ENCODE measurements around the gene SDCCAG8. TPM values are rescaled to one million over a fixed set of nuclear protein-coding genes. Genes with fewer than 3 reads are reported as not detected.

Gene SDCCAG8
- total RNA-seq, 4 donors from 2014 or later = 17.5 to 37.6 (median 21.7) TPM

DNA sequence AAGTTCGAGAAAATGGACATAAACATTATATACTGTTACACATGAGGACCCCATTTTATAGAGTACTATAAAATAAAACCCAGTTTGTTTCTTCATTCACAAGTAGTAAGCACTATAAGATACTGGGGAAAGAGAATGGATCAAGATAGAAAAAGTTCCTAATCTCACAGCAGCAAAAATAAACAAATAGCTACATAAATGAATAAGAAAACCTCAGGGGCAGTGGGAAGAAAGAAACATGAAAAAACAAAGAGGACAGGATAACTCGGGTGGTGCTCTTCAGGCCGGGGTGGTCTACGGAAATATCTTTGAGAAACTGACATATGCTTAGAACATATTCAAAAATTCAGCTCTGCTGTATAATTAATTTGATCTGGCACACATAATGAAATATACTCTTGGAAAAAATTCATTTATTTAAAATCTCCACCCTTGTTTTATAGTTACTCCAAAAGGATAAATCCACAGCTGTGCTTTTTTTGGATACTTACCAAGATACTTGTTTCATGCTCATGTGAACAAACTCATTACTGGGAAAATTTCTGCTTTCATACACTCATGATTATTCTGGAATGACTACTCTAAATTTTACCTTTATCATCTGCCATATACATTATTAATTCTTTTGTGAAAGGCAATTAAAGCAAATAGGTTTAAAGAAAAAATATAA lies 20.7 kb upstream of the SDCCAG8 start:
- Histone ChIP-seq H3K27me3 (no peaks in the 10 kb centered on the region), H3K4me3 (no peak overlapping the region), H3K36me3 (peaks cover 0 to 11% (median 0%) of the 10 kb centered on the region in 3 donors), H3K4me1 (peaks cover 0 to 19% (median 10%) of the 10 kb centered on the region in 3 donors), H3K9me3 (peaks cover 0 to 26% (median 16%) of the 10 kb centered on the region in 3 donors), H3K27ac (no peak overlapping the region)
- TF ChIP-seq POLR2A (IDR thresholded peaks at IDR 0.05) = no peak
- TF ChIP-seq, protein P1, sequence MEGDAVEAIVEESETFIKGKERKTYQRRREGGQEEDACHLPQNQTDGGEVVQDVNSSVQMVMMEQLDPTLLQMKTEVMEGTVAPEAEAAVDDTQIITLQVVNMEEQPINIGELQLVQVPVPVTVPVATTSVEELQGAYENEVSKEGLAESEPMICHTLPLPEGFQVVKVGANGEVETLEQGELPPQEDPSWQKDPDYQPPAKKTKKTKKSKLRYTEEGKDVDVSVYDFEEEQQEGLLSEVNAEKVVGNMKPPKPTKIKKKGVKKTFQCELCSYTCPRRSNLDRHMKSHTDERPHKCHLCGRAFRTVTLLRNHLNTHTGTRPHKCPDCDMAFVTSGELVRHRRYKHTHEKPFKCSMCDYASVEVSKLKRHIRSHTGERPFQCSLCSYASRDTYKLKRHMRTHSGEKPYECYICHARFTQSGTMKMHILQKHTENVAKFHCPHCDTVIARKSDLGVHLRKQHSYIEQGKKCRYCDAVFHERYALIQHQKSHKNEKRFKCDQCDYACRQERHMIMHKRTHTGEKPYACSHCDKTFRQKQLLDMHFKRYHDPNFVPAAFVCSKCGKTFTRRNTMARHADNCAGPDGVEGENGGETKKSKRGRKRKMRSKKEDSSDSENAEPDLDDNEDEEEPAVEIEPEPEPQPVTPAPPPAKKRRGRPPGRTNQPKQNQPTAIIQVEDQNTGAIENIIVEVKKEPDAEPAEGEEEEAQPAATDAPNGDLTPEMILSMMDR (IDR thresholded peaks at IDR 0.05) = no peak
- intact Hi-C loops (cut with DNase I) = no loop called here
- 53% methylated on average over 4 of the region's 4 CpGs for WGBS, 2 donors
- DNase-seq = no peak

DNA sequence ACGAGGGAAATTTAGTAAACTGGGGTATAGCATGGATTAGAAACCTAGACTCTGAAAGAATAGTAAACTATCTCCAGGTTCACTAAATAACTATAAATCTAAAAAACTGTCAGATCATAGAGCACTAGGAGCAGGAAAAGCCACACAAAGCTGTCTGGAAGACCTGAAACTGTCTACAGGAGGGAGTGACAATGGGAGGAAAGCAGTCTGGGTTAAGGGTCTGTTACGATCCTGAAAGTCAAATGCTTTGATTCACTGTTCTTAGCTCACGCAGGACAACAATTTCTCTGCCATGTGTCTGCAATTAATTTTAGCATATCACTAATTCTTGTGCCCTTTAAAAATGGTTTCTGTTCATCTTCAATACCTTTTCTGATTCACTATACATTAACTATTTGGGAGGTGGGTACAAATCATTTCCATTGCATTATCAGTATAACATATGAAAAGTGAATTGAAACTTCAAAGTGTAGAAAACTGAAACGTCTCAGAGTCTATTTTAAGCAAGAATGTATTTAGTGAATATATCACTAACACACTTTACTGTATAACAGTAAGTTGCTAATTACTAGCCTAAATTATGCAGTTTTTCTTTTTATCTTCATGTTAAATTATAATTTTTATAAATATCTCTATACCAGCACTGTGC lies 19.1 kb upstream of the SDCCAG8 start:
- WGBS, 2 donors = 61 to 74% methylated on average over 4 of the region's 4 CpGs
- H3K4me3 ChIP-seq = no peak overlapping the region
- peaks cover 0 to 19% (median 10%) of the 10 kb centered on the region in 3 donors for H3K4me1 ChIP-seq
- peaks cover 0 to 11% (median 0%) of the 10 kb centered on the region in 3 donors for H3K36me3 ChIP-seq
- TF ChIP-seq, protein P1 (IDR thresholded peaks at IDR 0.05) = no peak
- no peak for TF ChIP-seq POLR2A (IDR thresholded peaks at IDR 0.05)
- intact Hi-C loops (cut with DNase I) = no loop called here
- H3K27me3 ChIP-seq = no peaks in the 10 kb centered on the region
- no peak for DNase-seq
- H3K27ac ChIP-seq = peak overlapping the region in 1 of 4 donors; percentile 16
- H3K9me3 ChIP-seq = peaks cover 0 to 12% (median 6%) of the 10 kb centered on the region in 3 donors

DNA sequence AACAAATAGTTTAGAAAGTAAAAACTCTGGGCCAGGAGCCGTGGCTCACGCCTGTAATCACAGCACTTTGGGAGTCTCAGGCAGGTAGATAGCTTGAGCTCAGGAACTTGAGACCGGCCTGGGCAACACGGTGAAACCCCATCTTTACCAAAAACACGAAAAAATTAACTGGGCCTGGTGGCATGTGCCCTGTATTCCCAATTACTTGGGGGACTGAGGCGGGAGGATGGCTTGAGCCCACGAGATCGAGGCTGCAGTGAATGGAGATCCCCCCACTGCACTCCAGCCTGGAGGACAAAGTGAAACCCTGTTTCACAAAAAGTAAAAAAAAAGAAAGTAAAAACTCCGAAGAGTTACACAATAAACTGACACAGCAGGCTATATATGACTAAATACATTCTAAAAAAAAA lies 11.4 kb upstream of the SDCCAG8 start:
- 77 to 86% methylated on average over 9 of the region's 9 CpGs for WGBS, 2 donors
- Histone ChIP-seq H3K9me3 (no peaks in the 10 kb centered on the region), H3K36me3 (no peaks in the 10 kb centered on the region), H3K27me3 (no peaks in the 10 kb centered on the region), H3K4me3 (no peak overlapping the region), H3K4me1 (peaks cover 0 to 13% (median 5%) of the 10 kb centered on the region in 3 donors), H3K27ac (no peak overlapping the region)
- TF ChIP-seq, protein P1 (IDR thresholded peaks at IDR 0.05) = no peak
- no peak for TF ChIP-seq POLR2A (IDR thresholded peaks at IDR 0.05)
- DNase-seq = no peak
- intact Hi-C loops (cut with DNase I) = no loop called here

DNA sequence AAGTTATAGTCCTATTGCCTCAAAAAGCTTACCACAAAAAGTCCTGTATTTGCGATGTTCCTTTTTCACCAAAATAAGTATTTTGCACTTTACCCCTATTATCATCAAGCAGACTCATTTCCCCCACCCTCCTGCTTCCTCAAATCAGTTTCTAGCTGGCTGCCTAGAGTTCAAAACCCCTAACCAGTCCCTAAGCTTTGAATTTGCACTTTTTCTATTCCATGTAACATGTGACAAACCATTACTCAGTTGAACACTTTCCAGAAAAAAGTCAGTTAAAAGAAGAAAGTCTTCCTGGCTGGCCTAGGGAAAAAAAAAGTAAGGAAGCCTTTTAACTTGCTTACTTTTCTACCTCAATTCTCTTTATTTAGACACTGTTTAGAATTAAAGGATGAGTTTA lies 8.9 kb upstream of the SDCCAG8 start:
- H3K27me3 ChIP-seq = no peaks in the 10 kb centered on the region
- no peaks in the 10 kb centered on the region for H3K9me3 ChIP-seq
- peaks cover 0 to 25% (median 5%) of the 10 kb centered on the region in 3 donors for H3K4me1 ChIP-seq
- TF ChIP-seq, protein P1 (IDR thresholded peaks at IDR 0.05) = no peak
- no peak for TF ChIP-seq POLR2A (IDR thresholded peaks at IDR 0.05)
- H3K36me3 ChIP-seq = no peaks in the 10 kb centered on the region
- DNase-seq = no peak
- H3K4me3 ChIP-seq = no peak overlapping the region
- 57 to 86% methylated on average over 1 of the region's 1 CpG for WGBS, 2 donors
- intact Hi-C loops (cut with DNase I) = no loop called here
- H3K27ac ChIP-seq = peak overlapping the region in 1 of 4 donors; percentile 4

DNA sequence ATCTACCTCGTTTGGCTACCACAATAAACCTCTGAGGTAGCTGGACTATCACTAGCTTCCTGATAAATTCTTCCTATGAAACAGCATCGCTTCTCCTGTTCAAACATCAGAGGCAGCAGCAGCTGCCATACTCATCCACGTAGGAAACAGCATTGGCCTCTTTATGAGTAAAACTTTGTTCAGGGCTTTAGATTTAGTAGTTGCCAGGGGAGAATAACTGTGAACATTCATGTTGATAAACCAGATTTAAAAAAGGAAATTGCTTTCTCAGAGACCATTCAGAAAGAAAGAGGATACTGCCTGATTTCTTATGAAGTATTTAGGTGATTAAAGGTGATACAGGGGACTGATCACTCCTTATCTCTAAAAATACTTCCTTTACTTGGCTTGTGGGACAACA lies 7.9 kb upstream of the SDCCAG8 start:
- Histone ChIP-seq H3K4me1 (peaks cover 0 to 35% (median 5%) of the 10 kb centered on the region in 3 donors), H3K4me3 (no peak overlapping the region), H3K36me3 (no peaks in the 10 kb centered on the region), H3K9me3 (no peaks in the 10 kb centered on the region), H3K27me3 (no peaks in the 10 kb centered on the region), H3K27ac (no peak overlapping the region)
- WGBS, 2 donors = 85 to 88% methylated on average over 3 of the region's 3 CpGs
- TF ChIP-seq POLR2A (IDR thresholded peaks at IDR 0.05) = no peak
- TF ChIP-seq, protein P1 (IDR thresholded peaks at IDR 0.05) = no peak
- DNase-seq = no peak
- intact Hi-C loops (cut with DNase I) = no loop called here

Measured in esophagus squamous epithelium (tissue), 5 donors.